GM18907 (cell line): ENCODE results near the gene ACAD9.
"Not testable (repeated sequence)": the region's sequence is repeated elsewhere in the genome, so short reads cannot be mapped to it uniquely, and the experiment has no call there.

Source experiments
- ATAC-seq: cut with Tn5 transposase; IDR thresholded peaks from one replicate; pipeline ENCODE4 v1.9.1; 2021; ENCODE audit warnings: mild to moderate bottlenecking, moderate library complexity; ENCODE audit not compliant: unreplicated experiment

Gene ACAD9

DNA sequence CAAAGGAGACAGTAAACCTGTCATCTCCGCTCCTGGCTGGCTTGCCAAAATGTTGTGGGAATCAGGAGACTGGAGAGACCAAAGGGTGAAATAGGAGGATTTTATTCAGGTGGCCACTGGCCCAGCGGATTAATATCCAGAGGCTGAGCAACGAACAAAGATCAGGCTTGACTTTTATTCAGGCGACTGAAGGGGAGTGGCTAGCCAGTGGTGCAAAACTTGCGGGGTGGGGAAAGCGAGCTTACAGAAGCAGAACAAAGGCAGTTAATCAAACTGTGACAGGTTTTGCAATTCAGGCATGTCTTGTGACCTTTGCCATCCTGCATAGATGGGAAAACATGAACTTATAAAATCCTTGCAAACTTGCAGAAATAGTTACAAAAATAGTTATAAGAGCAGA lies 19.8 kb upstream of the ACAD9 start:
- no peak for ATAC-seq

DNA sequence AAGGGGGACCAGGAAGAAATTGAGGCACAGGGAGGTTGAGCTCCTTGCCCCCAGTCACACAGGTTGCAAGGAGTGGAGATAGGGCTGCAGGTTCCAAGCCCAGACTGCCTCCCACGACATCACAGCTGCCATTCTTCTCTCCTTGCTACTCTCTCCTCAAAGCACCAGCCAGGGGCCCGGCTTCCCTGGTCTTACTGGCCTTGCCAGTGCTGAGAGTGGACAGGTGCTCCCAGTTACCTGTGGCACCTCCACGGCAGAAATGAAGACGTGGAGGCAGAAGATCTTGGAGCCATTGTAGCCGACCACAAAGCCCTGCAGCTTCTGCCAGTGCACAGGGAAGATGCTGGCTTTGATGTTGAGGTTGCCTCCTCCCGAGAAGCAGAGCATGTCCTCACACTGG lies 17.9 kb upstream of the ACAD9 start:
- ATAC-seq = no peak

DNA sequence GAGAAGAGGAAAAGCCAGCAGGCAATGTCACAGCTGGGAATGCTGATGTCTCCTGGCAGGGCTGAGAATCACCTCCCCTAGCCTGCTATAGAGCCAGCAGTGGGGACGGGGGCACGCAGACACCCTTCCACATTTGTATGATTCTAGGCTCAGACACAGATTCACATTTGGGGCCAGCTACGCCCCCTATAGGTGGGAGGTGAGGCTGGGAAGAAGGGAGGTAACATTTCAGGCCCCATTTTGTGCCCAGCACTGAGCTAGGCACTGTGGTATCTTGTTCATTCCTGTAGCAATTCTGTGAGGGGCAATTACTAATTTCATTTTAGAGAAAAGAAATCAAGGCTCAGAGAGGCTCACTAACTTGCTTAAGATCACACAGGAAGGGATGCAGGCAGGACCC lies 15.9 kb upstream of the ACAD9 start:
- no peak for ATAC-seq

DNA sequence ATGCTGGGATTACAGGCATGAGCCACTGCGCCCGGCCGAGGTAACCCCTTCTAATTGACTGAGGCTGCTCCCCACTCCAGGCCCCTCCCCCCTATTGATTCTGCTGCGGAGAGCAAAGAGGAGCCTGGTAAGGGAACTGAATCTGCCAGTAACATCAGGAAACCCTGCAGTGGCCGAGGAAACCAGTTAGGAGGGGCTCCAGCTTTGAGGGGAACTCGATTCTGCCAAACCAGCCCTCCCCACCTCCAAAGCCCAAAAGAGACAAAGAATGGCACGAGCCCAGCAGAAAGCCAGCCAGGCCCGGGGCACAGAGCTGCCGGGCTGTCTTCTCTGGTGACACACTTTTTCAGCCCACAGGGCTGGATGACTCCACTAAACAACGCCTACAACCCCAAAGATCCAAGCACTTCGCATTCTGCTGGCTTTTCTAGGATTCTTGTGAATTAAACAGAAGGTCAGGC lies 15.0 kb upstream of the ACAD9 start:
- no peak for ATAC-seq

DNA sequence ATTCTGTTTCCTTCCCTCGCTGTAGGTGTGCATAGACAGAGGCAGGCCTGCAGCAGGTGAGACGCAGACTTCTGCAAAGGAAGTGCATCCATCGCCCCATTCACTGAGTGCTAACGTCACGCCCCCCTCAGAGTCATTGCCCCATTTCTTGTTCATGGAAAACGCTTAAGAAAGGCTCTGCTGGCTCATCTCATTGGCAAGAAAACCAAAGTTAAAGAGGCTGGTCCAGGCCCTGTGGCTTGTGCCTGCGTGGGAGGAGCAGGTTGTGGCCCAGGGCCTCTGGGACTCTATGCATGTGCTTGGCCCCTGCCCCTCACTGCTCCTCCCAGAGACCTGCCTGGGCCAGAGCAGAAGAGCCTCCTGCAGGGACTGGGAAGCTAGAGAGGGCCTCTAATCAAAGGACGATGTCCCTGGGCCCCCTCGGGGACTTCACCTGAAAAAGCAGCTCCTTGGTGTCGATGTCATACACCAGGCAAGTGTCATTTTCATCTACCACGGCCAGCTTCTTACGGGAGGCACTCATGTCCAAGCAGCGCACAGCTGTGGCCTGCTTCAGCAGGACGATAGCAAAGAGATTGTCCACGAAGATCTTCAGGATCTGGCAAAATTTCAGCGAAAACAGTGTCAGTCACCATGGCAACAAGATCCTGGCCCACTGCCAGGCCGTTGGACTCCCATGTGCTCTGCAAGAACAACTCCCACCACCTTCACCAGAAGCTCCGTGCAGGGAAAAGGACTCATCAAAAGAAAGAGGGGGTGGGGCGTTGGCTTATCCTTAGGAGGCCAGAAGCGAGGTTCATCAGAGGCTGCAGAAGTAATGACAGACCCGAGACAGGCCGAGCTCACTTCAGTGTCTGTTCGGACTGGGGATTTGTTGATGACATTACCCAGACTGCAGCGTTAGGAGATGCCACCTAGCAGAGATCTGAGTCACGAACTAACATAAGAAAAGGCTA lies 14.3 kb upstream of the ACAD9 start:
- ATAC-seq = not testable (repeated sequence)

DNA sequence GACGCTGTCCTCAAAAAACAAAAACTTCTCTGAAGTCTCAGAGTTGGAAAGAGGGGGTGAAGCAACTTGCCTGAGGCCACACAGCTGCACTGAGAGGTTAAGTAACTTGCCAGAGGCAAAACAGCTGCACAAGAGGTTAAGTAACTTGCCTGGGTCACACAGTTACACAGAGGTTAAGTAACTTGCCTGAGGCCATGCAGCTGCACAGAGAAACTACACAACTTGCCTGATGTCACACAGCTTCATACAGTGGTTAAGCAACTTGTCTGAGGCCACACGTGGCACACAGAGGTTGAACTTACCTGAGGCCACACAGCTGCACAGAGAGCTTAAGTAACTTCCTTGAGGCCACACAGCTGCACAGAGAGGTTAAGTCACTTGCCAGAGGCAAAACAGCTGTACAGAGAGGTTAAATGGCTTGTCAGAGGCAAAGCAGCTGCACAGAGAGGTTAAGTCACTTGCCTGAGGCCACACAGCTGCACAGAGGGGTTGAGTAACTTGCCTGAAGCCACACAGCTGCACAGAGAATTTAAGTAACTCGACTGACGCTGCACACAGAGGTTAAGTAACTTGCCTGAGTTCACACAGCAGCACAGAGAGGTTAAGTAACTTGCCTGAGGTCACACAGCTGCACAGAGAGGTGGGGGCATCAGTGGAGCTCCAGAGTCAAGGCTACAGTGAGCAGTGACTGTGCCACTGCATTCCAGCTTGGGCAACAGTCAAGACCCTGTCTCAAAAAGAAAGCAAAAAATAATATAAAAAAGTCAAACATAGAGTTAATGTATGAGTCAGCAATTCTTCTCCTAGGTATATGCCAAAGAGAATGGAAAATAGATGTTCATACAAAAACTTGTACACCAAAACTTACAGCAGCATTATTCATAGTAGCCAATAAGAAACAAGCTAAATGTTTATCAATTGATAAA lies 12.0 kb upstream of the ACAD9 start:
- ATAC-seq = no peak

DNA sequence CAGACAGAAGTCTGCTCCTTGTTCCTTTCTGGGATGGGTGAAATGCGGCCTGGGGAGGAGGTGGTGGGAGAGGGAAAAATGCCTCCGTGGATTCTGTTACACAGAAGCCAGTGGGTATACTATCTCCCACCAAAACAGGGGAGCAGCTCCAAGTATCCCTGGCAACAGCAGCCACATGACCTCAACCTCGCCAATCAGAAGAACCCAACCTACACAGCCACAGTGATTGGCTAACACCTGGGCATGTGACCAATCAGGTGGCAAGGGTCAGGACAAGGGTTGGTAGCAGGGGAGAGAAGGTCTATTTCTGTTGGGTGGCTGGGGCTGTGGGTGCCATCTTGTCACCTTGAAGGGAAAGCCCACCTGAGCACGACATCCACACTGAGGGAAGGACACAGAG lies 9.1 kb upstream of the ACAD9 start:
- no peak for ATAC-seq

DNA sequence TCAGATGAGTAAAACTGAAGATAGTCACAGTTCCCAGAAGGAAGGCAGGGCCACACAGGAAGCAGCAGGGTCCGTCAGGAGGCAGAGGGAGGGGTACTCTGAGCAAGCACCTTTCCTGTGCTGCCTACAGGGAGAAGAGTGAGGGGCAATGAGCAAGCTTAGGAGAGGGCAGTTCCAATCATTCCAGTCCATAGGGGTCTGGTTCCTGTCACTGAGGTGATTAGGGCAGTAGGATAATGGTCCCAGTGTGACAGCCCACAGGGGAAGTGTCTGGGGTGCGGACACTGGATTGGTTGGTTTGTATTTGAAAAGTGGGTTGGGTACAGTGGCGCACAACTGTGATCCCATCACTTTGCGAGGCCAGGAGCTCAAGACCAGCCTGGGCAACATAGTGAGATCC lies 7.1 kb upstream of the ACAD9 start:
- ATAC-seq = no peak

DNA sequence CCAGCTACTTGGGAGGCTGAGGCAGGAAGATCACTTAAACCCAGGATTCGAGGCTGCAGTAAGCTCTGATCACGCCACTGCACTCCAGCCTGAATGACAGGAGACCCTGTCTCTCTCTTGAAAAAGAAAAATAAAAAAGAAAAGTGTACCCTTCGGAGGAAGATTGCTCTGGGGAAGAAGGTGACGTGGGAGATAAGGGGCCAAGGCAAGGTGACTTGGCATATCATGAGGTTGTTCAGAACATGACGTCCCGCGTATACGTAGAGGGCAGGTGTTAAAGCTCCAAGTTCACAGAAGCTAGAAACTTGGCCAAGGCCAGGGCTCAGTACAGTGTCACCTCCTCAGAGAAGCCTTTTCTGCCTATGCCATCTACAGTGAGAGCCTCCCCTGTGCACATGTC lies 6.7 kb upstream of the ACAD9 start:
- no peak for ATAC-seq

DNA sequence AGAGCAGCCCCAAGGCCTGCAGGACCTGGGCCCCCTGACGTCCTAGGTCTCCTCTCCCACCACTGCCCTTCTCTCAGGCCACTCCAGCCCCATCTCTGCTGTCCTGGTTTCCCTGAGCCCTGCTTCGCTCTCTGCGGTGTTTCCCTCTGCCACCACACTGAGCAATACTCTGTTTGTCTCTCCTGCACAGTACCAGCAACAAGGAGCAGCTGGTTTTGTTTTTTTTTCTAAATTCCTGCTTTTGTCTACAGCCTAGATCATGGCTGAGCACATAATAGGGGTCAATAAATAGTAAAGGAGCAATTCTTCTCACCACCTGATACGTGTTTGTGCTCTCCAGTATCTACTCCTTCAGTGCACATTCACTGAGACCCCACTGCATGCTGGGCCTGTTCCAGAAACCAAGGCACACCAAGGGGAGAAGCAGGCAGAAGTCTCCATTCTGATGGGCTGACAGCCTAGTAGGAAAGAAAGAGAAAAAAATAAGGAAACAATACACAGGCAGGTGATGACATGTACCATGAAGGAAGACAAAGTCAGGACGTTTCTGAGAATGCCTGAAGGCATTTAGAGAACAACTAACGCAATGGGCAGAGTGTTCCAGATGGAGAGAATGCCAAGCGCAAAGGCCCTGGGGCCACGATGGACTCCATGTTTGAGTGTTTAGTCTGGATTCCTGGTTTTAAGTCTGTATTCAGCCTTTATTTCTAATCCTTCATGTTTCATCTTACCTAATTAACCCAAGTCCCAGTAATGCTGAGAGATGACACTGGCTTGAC lies 6.0 kb upstream of the ACAD9 start:
- ATAC-seq = no peak

DNA sequence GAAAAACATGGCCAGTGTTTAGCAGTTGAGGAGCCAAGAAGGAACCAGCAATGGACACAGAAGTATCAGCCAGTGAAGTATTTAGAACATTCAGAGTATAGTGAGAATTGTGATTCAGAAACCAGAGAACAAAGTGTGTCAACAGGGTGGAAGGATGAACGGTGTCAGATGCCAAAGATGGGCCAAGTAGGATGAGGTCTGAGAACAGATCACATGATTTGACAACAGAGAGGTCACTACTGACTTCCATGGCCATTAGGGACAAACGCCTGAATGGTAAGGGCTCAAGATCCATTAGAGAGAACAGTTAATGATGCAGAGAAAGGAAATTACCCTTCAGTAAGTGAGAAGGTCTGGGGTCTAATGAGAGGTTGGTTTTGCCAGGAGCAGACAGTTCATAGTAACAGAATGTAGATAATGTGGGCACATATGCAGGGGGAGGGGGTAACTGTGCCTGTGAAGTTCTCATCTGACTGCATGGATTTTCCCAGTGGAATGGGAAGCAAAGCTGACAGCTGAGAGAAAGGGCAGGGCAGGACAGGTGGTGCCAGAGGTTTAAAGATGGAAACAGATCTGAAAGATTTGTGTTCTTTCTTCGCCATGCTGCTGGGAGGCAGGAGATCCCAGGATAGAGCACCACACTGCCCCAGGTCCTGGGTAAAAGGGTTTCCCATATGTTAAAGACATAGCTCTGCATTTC lies 4.8 kb upstream of the ACAD9 start:
- ATAC-seq = no peak

DNA sequence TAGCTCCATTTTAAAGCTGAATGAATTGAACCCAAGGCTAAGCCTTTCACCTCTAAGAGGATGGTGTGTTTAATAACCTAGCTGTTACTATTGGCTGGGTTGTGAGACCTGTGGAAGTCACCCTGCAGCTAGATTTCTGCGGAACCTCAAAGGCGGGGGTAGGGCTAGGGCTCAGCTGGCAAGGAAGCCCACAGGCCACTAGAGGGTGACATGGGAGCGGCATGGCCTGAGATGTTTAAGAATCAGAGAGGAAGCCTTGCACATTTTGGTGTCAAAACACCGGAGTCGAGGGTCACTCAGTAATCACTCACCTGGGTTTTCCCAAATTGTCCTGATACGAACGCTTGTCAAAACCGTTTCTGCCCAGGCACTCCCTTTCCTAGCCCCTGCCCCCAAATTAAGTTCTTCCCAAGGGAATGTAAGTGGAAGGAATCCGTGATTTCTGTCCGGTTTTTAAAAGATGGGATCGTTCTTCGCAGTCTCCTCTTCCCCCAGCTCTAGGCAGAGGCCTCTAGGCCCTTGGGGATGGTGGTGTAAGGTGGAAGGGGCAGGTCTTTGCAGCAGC lies 3.8 kb upstream of the ACAD9 start:
- no peak for ATAC-seq

DNA sequence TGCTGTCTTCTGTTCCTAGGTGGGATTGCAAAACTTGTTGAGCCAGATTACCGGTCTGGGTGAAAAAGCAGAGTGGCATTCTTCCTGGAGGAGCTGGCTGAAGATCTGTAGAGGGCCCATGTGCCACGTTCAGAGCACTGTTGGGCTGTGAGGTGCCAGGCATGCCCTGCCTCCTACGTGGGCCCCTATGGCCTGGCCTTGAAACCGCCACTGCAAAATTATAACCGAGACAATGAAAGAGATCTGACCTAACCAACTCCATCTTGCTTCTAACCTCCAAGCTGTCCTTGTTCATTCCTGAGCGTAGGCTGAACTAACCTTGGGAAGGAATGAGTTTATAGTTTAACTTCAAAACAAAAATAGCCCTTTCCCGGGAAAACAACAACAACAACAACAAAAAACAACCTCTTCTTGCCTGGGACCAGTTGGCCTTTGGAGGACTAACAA lies 1.4 kb upstream of the ACAD9 start:
- ATAC-seq = no peak

DNA sequence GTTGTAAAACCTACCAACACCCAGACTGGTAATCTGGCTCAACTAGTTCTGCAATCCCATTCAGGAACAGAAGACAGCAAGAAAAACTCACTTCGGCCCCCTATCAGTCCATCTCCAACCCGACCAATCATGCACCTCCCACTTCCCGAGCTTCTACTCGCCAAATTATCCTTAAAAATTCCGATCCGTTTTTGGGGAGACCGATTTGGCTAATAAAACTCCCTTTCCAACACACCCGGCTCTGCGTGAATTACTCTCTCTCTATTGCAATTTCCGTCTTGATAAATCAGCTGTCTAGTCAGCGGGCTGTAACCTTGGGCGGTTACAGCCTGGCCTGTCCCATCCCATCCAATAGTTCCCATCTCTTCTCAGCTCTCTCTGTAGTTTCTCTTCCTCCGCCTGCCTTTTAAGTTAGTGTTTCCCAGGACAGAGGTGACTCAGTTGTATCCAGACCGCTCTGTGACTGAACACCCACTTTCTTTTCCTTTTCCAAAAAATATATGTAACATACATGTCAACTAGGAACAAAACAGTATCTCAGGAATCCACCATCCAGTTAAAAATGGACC lies 780 bp upstream of the ACAD9 start:
- peak; percentile 18 for ATAC-seq

DNA sequence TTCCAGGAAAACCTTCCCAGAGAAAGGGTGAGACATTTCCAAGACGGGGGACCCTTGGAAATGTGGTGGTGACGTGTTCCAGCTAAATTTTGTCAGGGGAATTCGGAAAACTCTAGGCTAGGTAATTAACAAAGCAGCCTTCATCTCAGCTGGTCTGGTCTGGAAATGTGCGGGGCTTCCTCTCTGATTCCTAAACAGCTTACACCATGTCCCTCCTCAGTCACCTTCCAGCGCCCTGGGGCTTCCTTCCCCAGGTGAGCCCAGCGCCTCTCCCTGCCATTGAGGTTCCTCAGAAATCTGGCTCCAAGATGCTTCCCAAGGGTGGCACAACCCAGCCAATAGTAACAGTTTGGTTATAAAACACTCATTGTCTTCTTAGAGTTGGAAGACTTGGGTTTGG lies 571 bp downstream of the ACAD9 start:
- no peak for ATAC-seq

DNA sequence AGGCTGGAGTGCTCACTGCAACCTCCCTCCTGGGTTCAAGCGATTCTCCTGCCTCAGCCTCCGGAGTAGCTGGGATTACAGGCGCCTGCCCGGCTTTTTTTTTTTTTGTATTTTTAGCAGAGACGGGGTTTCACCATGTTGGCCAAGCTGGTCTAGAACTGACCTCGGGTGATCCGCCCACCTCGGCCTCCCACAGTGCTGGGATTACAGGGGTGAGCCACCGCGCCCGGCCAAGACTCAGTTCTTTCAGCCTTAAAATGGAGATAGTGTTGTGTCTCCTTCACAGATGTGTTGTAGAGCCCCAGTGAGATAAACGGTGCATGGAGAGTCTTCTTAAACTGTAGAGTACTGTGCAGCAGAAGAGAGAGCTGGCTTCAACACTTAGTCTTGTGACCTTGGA lies 1.0 kb downstream of the ACAD9 start:
- ATAC-seq = not testable (repeated sequence)

DNA sequence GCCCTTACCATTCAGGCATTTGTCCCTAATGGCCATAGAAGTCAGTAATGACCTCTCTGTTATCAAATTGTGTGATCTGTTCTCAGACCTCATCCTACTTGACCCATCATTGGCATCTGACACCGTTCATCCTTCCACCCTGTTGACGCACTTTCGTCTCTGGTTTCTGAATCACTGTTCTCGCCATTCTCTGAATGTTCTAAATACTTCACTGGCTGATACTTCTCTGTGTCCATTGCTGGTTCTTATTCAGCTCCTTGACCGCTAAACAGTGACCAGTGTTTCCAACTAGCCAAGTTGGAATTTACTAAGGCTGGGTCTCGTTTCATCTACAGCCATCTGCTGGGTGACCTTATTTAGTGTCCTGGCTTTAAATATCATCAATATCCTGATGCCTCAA lies 2.2 kb downstream of the ACAD9 start:
- ATAC-seq = no peak

DNA sequence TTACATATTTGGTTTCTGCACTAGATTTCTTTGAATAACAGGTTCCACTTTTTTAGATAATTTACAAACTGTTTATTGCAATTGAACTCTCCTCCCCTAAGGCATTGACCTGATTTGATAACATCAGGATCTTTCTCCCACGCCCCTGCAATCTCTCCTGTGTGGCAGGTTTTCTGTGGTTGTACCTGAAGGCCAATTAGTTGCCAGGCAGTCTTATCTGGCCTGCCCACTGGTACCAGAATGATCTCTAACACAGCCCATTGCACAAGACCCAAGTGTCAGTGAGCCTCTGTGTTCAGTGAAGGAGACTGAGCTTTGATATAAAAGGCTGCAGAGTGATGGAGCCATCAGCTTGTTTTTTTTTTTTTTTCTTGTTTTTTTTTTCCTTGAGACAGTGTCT lies 3.3 kb downstream of the ACAD9 start:
- no peak for ATAC-seq

DNA sequence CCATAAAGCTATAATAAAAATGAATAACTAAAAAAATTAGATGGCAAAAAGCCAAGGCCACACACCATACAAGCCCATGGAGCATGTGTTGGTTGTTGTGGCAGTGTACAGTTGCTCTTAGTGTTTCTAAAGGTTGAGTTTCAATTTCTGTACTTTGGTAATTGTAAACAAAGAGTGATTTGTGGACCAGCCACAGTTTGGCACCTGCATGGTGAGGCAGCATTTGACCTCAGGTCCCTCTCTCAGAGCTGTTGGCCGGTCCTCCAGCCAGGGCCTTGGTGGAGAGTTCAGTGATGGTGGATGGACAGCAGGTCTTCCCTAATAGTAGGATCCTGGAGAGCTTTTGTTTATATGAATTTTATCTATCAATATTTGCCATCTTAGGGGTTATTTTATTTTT lies 5.6 kb downstream of the ACAD9 start:
- ATAC-seq = no peak
